Hepatocyte (in vitro differentiated cells): ENCODE results near the gene GPR180. TPM values are rescaled to one million over a fixed set of nuclear protein-coding genes. Genes with fewer than 3 reads are reported as not detected.

Source experiments
- DNase-seq: peaks from one replicate; pipeline ENCODE4 v3.0.0-alpha.2; 2016; ENCODE audit warnings: low spot score
- H2AFZ ChIP-seq: fragments of 200-600 bp; sonication (generic); 2 replicates; pipeline ENCODE4 v1.6.0; 2016; ENCODE audit warnings: antibody characterized with exemption, mild to moderate bottlenecking
- H3K27ac ChIP-seq: fragments of 200-600 bp; sonication (generic); 2 replicates; pipeline ENCODE4 v1.5.1; 2016; ENCODE audit warnings: mild to moderate bottlenecking
- H3K27me3 ChIP-seq: fragments of 200-600 bp; sonication (generic); 2 replicates; pipeline ENCODE4 v1.6.1; 2016
- H3K36me3 ChIP-seq: fragments of 200-600 bp; sonication (generic); replicated peaks from 2 replicates; pipeline ENCODE4 v1.5.1; 2016; ENCODE audit warnings: low read depth; ENCODE audit not compliant: insufficient read depth
- H3K4me1 ChIP-seq: fragments of 200-600 bp; sonication (generic); 2 replicates; pipeline ENCODE4 v1.5.1; 2016; ENCODE audit warnings: mild to moderate bottlenecking, moderate library complexity; ENCODE audit not compliant: insufficient read depth
- H3K4me2 ChIP-seq: fragments of 200-600 bp; sonication (generic); 2 replicates; pipeline ENCODE4 v1.6.0; 2016
- H3K4me3 ChIP-seq: fragments of 200-600 bp; sonication (generic); 2 replicates; pipeline ENCODE4 v1.5.1; 2016; ENCODE audit warnings: mild to moderate bottlenecking
- H3K79me2 ChIP-seq: fragments of 200-600 bp; sonication (generic); 2 replicates; pipeline ENCODE4 v1.6.0; 2017; ENCODE audit warnings: mild to moderate bottlenecking
- H3K9me2 ChIP-seq: fragments of 200-600 bp; sonication (generic); replicated peaks from 2 replicates; pipeline ENCODE4 v1.6.0; 2017; ENCODE audit warnings: mild to moderate bottlenecking; ENCODE audit not compliant: insufficient read depth
- H3K9me3 ChIP-seq: fragments of 200-600 bp; sonication (generic); 2 replicates; pipeline ENCODE4 v1.5.1; 2016; ENCODE audit warnings: low read depth, mild to moderate bottlenecking
- H4K20me1 ChIP-seq: fragments of 200-600 bp; sonication (generic); 2 replicates; pipeline ENCODE4 v1.6.0; 2016; ENCODE audit warnings: mild to moderate bottlenecking; ENCODE audit not compliant: insufficient read depth, poor library complexity, severe bottlenecking
- CTCF ChIP-seq: fragments of 200-600 bp; sonication (generic); IDR thresholded peaks from 2 replicates; pipeline ENCODE4 v1.5.1; 2016; ENCODE audit warnings: antibody characterized with exemption, mild to moderate bottlenecking; ENCODE audit not compliant: poor library complexity
- EZH2 ChIP-seq: fragments of 200-600 bp; sonication (generic); IDR thresholded peaks from 2 replicates; pipeline ENCODE4 v1.6.1; 2016; ENCODE audit warnings: antibody characterized with exemption, mild to moderate bottlenecking, borderline replicate concordance
- EZH2phosphoT487 ChIP-seq: fragments of 200-600 bp; sonication (generic); IDR thresholded peaks from one replicate; pipeline ENCODE4 v1.6.1; 2018; ENCODE audit warnings: antibody characterized with exemption, mild to moderate bottlenecking, low read depth, moderate library complexity; ENCODE audit not compliant: unreplicated experiment, severe bottlenecking
- WGBS: methylation state at CpG from one replicate; pipeline ENCODE4 v1.1.6; 2016; ENCODE audit warnings: low lambda C conversion rate; ENCODE audit errors: missing lambda C conversion rate; 5-methylcytosine and 5-hydroxymethylcytosine counted together
- polyA plus RNA-seq: library from polyadenylated mRNA; unstranded; fragments of >200 nt; fragmentation: Nextera tagmentation; extraction: Ambion mirVana; gene quantifications from 2 replicates; pipeline ENCODE4 v1.2.1, GENCODE V29; 2016
- total RNA-seq: library from RNA; depleted of rRNA; stranded (reverse); fragments of >200 nt; gene quantifications from 2 replicates; pipeline ENCODE4 v1.2.3, GENCODE V29; 2014

Gene GPR180
- total and polyA plus RNA-seq, 2 experiments from 2014 or later: 5.6 to 12.9 TPM

GRCh38 chr13:94608586-94608985 is 6.9 kb downstream of the GPR180 start:
- Histone ChIP-seq H3K9me3 (no peaks in the 10 kb centered on the region), H3K27me3 (no peaks in the 10 kb centered on the region), H3K27ac (no peak overlapping the region), H3K79me2 (peaks cover 28% of the 10 kb centered on the region), H2AFZ (no peak overlapping the region), H3K4me1 (no peaks in the 10 kb centered on the region), H3K36me3 (no peaks in the 10 kb centered on the region), H4K20me1 (no peaks in the 10 kb centered on the region), H3K4me3 (no peak overlapping the region), H3K4me2 (no peak overlapping the region), H3K9me2 (no peaks in the 10 kb centered on the region)
- no peak for DNase-seq
- TF ChIP-seq EZH2phosphoT487 (no peak), EZH2 (no peak), CTCF (no peak)
- WGBS: 95% methylated on average over 1 of the region's 1 CpG

GRCh38 chr13:94609196-94609595 is 7.5 kb downstream of the GPR180 start:
- no peaks in the 10 kb centered on the region for H3K9me3 ChIP-seq
- peaks cover 22% of the 10 kb centered on the region for H3K79me2 ChIP-seq
- no peak overlapping the region for H3K4me2 ChIP-seq
- no peak overlapping the region for H3K4me3 ChIP-seq
- H3K27me3 ChIP-seq: no peaks in the 10 kb centered on the region
- TF ChIP-seq CTCF: no peak
- no peak for TF ChIP-seq EZH2phosphoT487
- no peak for TF ChIP-seq EZH2
- no peaks in the 10 kb centered on the region for H3K36me3 ChIP-seq
- H4K20me1 ChIP-seq: no peaks in the 10 kb centered on the region
- no peak overlapping the region for H3K27ac ChIP-seq
- no peaks in the 10 kb centered on the region for H3K9me2 ChIP-seq
- H2AFZ ChIP-seq: no peak overlapping the region
- 100% methylated on average over 2 of the region's 2 CpGs for WGBS
- H3K4me1 ChIP-seq: no peaks in the 10 kb centered on the region
- DNase-seq: no peak

- no peaks in the 10 kb centered on the region for H4K20me1 ChIP-seq
- no peak overlapping the region for H3K4me3 ChIP-seq
- peaks cover 9% of the 10 kb centered on the region for H3K79me2 ChIP-seq
- no peaks in the 10 kb centered on the region for H3K4me1 ChIP-seq
- H3K27ac ChIP-seq: no peak overlapping the region
- 95% methylated on average over 5 of the region's 5 CpGs for WGBS
- no peak for DNase-seq
- H3K36me3 ChIP-seq: no peaks in the 10 kb centered on the region
- H3K4me2 ChIP-seq: no peak overlapping the region
- H3K9me3 ChIP-seq: no peaks in the 10 kb centered on the region
- no peaks in the 10 kb centered on the region for H3K9me2 ChIP-seq
- no peaks in the 10 kb centered on the region for H3K27me3 ChIP-seq
- TF ChIP-seq EZH2phosphoT487: no peak
- no peak for TF ChIP-seq EZH2
- TF ChIP-seq CTCF: no peak
- no peak overlapping the region for H2AFZ ChIP-seq
These were observed 8.8 kb downstream of the GPR180 start for GRCh38 chr13:94610475-94610874.

GRCh38 chr13:94612050-94612449 is 10.4 kb downstream of the GPR180 start:
- Histone ChIP-seq H3K4me2 (no peak overlapping the region), H3K9me2 (no peaks in the 10 kb centered on the region), H3K4me3 (no peak overlapping the region), H3K79me2 (peaks cover 7% of the 10 kb centered on the region), H3K27me3 (no peaks in the 10 kb centered on the region), H2AFZ (no peak overlapping the region), H3K9me3 (no peaks in the 10 kb centered on the region), H3K27ac (no peak overlapping the region), H3K4me1 (no peaks in the 10 kb centered on the region), H4K20me1 (no peaks in the 10 kb centered on the region), H3K36me3 (no peaks in the 10 kb centered on the region)
- TF ChIP-seq EZH2: no peak
- TF ChIP-seq CTCF: no peak
- no peak for TF ChIP-seq EZH2phosphoT487
- DNase-seq: no peak
- 94% methylated on average over 4 of the region's 4 CpGs for WGBS
